ENCODE data around the gene CMTM7. TPM values are rescaled to one million over a fixed set of nuclear protein-coding genes. Genes with fewer than 3 reads are reported as not detected.
"Not testable (repeated sequence)": the region's sequence is repeated elsewhere in the genome, so short reads cannot be mapped to it uniquely, and the experiment has no call there.

CMTM7 gene
- total and polyA plus RNA-seq, 2 of the 13 experiments (the other 11 are each of a cell fraction or from before 2014, with no cell fraction given): 20.9 to 21.4 TPM

DNA sequence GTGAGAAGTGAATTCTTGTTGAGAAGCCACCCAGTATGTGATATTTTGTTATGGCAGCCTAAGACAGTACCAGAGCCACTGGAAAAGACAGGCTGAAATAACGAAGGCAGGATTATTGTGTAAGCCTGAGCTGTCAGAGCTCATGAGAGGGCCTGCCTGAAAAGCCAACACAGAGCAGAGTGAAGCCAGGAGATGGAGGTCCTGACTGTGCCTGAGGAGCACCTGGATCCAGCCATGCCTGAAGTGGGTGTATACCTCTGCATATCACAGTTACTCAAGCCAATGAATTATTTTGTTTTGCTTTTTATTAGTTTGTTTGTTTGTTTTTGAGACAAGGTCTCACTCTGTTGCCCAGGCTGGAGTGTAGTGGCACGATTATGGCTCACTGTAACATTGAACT, 4.1 kb upstream of the CMTM7 start:
- Histone ChIP-seq H3K4me2 (ENCODE audit: low read depth, low read length) (no peak overlapping the region), H3K79me2 (ENCODE audit: insufficient read depth, low read length) (peaks cover 6% of the 10 kb centered on the region), H3K4me3 (replicated peaks in 1 of 3; ENCODE audit: insufficient read depth in 1 of 3, low read depth in 2 of 3, low read length in 3 of 3) (no peak overlapping the region), H4K20me1 (ENCODE audit: insufficient read depth, low read length) (no peaks in the 10 kb centered on the region), H3K9me3 (ENCODE audit: low read length) (no peaks in the 10 kb centered on the region), H3K27ac (ENCODE audit: extremely low read length, insufficient read depth, low read length) (no peak overlapping the region), H3K27me3 (ENCODE audit: control insufficient read depth in 1 of 2, insufficient read depth in 2 of 2, low read length in 2 of 2) (no peaks in the 10 kb centered on the region; a peak in 2 of 5 replicates), H3K36me3 (replicated peaks in 1 of 2; ENCODE audit: control insufficient read depth in 1 of 2, insufficient read depth in 2 of 2, low read length in 2 of 2) (no peaks in the 10 kb centered on the region), H2AFZ (ENCODE audit: low read length) (no peak overlapping the region), H3K9ac (ENCODE audit: insufficient read depth, low read depth, low read length) (no peak overlapping the region), H3K4me1 (ENCODE audit: insufficient read depth, low read length) (peaks cover 7% of the 10 kb centered on the region; the same call in 1 of the 2 replicates)
- ChIA-PET POLR2A (interaction anchor here (0.6 kb wide), 1 partner anchor 13 kb away, joined by 3 read pairs; no protein-coding TSS in a partner anchor), CTCF (ENCODE audit: low intra/inter-chr PET ratio, low total read pairs) (no interaction called here)
- in situ Hi-C loops (cut with HindIII; ENCODE audit: extremely low pct_ligation_motif_present, low pct_unique_long_range_greater_than_20kb) (no loop called here), intact Hi-C loops (cut with micrococcal nuclease; ENCODE audit: unreplicated experiment) (no loop called here)
- no peak for ATAC-seq
- BruUV-seq (replicated peaks): no TSS peak
- FAIRE-seq: no peak
- WGBS (ENCODE audit: low lambda C conversion rate): 25% methylated on average over 2 of the region's 2 CpGs
- no peak for DNase-seq (ENCODE audit: low spot score)
- TF ChIP-seq ZNF780A (CRISPR knock-in tag; IDR thresholded peaks at IDR 0.05) (no peak), ONECUT2 (CRISPR knock-in tag; IDR thresholded peaks at IDR 0.05) (no peak), ZNF329 (CRISPR knock-in tag; IDR thresholded peaks at IDR 0.05; ENCODE audit: low read depth) (peak; percentile 97)

DNA sequence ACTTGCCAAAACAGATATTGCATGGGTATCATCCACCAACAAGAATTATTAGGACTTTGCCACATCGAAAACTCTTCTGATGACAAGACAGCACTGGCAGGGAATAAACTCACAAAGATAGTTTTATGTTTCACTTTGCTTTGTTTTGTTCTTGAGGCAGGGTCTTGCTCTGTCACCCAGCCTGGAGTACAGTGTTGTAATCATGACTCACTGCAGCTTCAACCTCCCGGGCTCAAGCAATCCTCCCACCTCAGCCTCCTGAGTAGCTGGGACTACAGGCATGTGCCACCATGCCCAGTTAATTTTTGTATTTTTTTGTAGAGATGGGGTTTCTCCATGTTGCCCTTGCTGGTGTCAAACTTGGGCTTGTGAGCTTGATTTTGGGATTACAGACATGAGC, 2.1 kb upstream of the CMTM7 start:
- H3K9ac ChIP-seq (ENCODE audit: insufficient read depth, low read depth, low read length); ATAC-seq; CTCF ChIA-PET (ENCODE audit: low intra/inter-chr PET ratio, low total read pairs); H2AFZ ChIP-seq (ENCODE audit: low read length); H3K27me3 ChIP-seq (ENCODE audit: control insufficient read depth in 1 of 2, insufficient read depth in 2 of 2, low read length in 2 of 2); POLR2A ChIA-PET; in situ Hi-C loops (cut with HindIII; ENCODE audit: extremely low pct_ligation_motif_present, low pct_unique_long_range_greater_than_20kb); DNase-seq (ENCODE audit: low spot score); BruUV-seq (replicated peaks); H3K4me2 ChIP-seq (ENCODE audit: low read depth, low read length); H3K9me3 ChIP-seq (ENCODE audit: low read length); intact Hi-C loops (cut with micrococcal nuclease; ENCODE audit: unreplicated experiment); H3K4me3 ChIP-seq (replicated peaks in 1 of 3; ENCODE audit: insufficient read depth in 1 of 3, low read depth in 2 of 3, low read length in 3 of 3); H3K36me3 ChIP-seq (replicated peaks in 1 of 2; ENCODE audit: control insufficient read depth in 1 of 2, insufficient read depth in 2 of 2, low read length in 2 of 2); FAIRE-seq; H4K20me1 ChIP-seq (ENCODE audit: insufficient read depth, low read length); H3K27ac ChIP-seq (ENCODE audit: extremely low read length, insufficient read depth, low read length): not testable (repeated sequence)
- Histone ChIP-seq H3K79me2 (ENCODE audit: insufficient read depth, low read length) (peaks cover 26% of the 10 kb centered on the region), H3K4me1 (ENCODE audit: insufficient read depth, low read length) (peaks cover 26% of the 10 kb centered on the region)
- 54% methylated on average over 2 of the region's 2 CpGs for WGBS (ENCODE audit: low lambda C conversion rate)
- 0 out of 2 replicates have a peak, but pooled peaks have one; percentile 17 for TF ChIP-seq FOSL2 (CRISPR knock-in tag; IDR thresholded peaks at IDR 0.05)
- TF ChIP-seq, protein P1, sequence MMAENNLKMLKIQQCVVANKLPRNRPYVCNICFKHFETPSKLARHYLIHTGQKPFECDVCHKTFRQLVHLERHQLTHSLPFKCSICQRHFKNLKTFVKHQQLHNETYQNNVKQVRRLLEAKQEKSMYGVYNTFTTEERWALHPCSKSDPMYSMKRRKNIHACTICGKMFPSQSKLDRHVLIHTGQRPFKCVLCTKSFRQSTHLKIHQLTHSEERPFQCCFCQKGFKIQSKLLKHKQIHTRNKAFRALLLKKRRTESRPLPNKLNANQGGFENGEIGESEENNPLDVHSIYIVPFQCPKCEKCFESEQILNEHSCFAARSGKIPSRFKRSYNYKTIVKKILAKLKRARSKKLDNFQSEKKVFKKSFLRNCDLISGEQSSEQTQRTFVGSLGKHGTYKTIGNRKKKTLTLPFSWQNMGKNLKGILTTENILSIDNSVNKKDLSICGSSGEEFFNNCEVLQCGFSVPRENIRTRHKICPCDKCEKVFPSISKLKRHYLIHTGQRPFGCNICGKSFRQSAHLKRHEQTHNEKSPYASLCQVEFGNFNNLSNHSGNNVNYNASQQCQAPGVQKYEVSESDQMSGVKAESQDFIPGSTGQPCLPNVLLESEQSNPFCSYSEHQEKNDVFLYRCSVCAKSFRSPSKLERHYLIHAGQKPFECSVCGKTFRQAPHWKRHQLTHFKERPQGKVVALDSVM (CRISPR knock-in tag; IDR thresholded peaks at IDR 0.05): peak; percentile 61
